ENCODE results near the gene ACOX3.

DNA sequence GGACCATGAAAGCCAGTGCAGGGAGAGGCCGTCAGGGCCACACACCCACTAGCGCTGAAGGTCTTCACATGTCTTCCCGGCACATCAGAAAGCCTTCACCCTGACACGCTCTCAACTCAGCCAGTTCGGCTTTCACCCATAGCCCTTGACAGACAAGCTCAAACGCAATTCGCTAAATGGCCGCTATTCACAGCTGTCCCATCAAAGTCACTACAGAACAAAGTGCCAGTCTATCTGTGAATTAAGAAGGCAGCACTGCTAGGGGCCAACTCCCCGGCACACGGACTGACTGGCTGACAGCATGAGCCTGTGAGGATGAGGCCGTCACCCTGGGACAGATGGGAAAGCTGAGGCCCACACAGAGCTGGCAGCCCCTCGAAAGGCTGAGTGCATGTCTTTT lies 45.7 kb downstream of the ACOX3 start:
- TF ChIP-seq ELF1 (IDR thresholded peaks at IDR 0.05) (no peak), SIN3A (IDR thresholded peaks at IDR 0.05; ENCODE audit: borderline replicate concordance, low read depth, low read length) (no peak), REST (IDR thresholded peaks at IDR 0.05; ENCODE audit: low read depth, low read length) (no peak), MAX (IDR thresholded peaks at IDR 0.05; ENCODE audit: low read depth) (no peak), RXRA (IDR thresholded peaks at IDR 0.05; ENCODE audit: borderline replicate concordance, low read depth) (no peak), CHD2 (IDR thresholded peaks at IDR 0.05; ENCODE audit: low read length, partially characterized antibody) (no peak), EZH2phosphoT487 (IDR thresholded peaks at IDR 0.05; ENCODE audit: borderline replicate concordance, low read depth) (no peak), SMC3 (IDR thresholded peaks at IDR 0.05; ENCODE audit: low read depth, low read length) (no peak), POLR2AphosphoS5 (IDR thresholded peaks at IDR 0.05; ENCODE audit: low read depth, low read length) (no peak), EP300 (IDR thresholded peaks at IDR 0.05; ENCODE audit: borderline replicate concordance in 1 of 2, low read depth in 1 of 2, low read length in 1 of 2) (no peak), RAD21 (IDR thresholded peaks at IDR 0.05; ENCODE audit: low read length) (no peak), YY1 (IDR thresholded peaks at IDR 0.05; ENCODE audit: low read depth) (no peak), TAF1 (IDR thresholded peaks at IDR 0.05; ENCODE audit: borderline replicate concordance, low read depth, low read length) (no peak)
- TF ChIP-seq, protein P1, sequence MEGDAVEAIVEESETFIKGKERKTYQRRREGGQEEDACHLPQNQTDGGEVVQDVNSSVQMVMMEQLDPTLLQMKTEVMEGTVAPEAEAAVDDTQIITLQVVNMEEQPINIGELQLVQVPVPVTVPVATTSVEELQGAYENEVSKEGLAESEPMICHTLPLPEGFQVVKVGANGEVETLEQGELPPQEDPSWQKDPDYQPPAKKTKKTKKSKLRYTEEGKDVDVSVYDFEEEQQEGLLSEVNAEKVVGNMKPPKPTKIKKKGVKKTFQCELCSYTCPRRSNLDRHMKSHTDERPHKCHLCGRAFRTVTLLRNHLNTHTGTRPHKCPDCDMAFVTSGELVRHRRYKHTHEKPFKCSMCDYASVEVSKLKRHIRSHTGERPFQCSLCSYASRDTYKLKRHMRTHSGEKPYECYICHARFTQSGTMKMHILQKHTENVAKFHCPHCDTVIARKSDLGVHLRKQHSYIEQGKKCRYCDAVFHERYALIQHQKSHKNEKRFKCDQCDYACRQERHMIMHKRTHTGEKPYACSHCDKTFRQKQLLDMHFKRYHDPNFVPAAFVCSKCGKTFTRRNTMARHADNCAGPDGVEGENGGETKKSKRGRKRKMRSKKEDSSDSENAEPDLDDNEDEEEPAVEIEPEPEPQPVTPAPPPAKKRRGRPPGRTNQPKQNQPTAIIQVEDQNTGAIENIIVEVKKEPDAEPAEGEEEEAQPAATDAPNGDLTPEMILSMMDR (IDR thresholded peaks at IDR 0.05) = no peak
